SU-DHL-6 (cell line): ENCODE results near the gene AGPAT2.

ENCODE experiments used
- H2AFZ ChIP-seq: fragments of 200-600 bp; sonication (generic); 2 replicates; pipeline ENCODE4 v1.6.1; 2014; ENCODE audit warnings: low read depth, mild to moderate bottlenecking, moderate library complexity, mixed read lengths, antibody characterized with exemption, low read length; ENCODE audit not compliant: severe bottlenecking
- H3F3A ChIP-seq: fragments of 200-600 bp; shearing (Covaris generic); 2 replicates; pipeline ENCODE4 v1.6.0; 2016; ENCODE audit warnings: antibody characterized with exemption, mild to moderate bottlenecking; ENCODE audit not compliant: insufficient read depth
- H3K27ac ChIP-seq: fragments of 200-600 bp; sonication (generic); 2 replicates; pipeline ENCODE4 v1.5.1; 2016; ENCODE audit warnings: low read depth, mild to moderate bottlenecking, low read length, moderate library complexity, mixed read lengths
- H3K27me3 ChIP-seq: fragments of 200-600 bp; sonication (generic), shearing (Covaris generic); 2 replicates; pipeline ENCODE4 v1.6.0; 2014; ENCODE audit warnings: mild to moderate bottlenecking, low read length
- H3K36me3 ChIP-seq: fragments of 200-600 bp; sonication (generic); 2 replicates; pipeline ENCODE4 v1.6.1; 2014; ENCODE audit warnings: mild to moderate bottlenecking, low read length, mixed read lengths
- H3K4me2 ChIP-seq: fragments of 300-600, 200-600 bp; shearing (Covaris generic), sonication (generic); 2 replicates; pipeline ENCODE4 v1.6.0; 2014; ENCODE audit warnings: low read length, low read depth, mild to moderate bottlenecking; ENCODE audit not compliant: poor library complexity, severe bottlenecking
- H3K4me3 ChIP-seq: fragments of 200-600 bp; sonication (generic); 2 replicates; pipeline ENCODE4 v1.5.1; 2014; ENCODE audit warnings: antibody characterized with exemption, low read length, mild to moderate bottlenecking, mixed read lengths; ENCODE audit not compliant: insufficient read depth, poor library complexity, severe bottlenecking
- H3K79me2 ChIP-seq: fragments of 200-600 bp; sonication (generic); 2 replicates; pipeline ENCODE4 v1.6.1; 2014; ENCODE audit warnings: mild to moderate bottlenecking, low read length, moderate library complexity; ENCODE audit not compliant: insufficient read depth
- H3K9ac ChIP-seq: fragments of 200-600 bp; sonication (generic); 2 replicates; pipeline ENCODE4 v1.7.0; 2014; ENCODE audit warnings: mild to moderate bottlenecking, low read length
- H3K9me2 ChIP-seq: fragments of 200-600 bp; sonication (generic); replicated peaks from 2 replicates; pipeline ENCODE4 v1.6.1; 2014; ENCODE audit warnings: low read length; ENCODE audit not compliant: insufficient read depth
- H3K9me3 ChIP-seq: fragments of 200-600 bp; sonication (generic); 2 replicates; pipeline ENCODE4 v1.6.1; 2014; ENCODE audit warnings: low read length, mixed read lengths; ENCODE audit not compliant: insufficient read depth
- H4K20me1 ChIP-seq: fragments of 200-600 bp; sonication (generic); 2 replicates; pipeline ENCODE4 v1.6.1; 2014; ENCODE audit warnings: low read depth, mild to moderate bottlenecking, antibody characterized with exemption, low read length, moderate library complexity, mixed read lengths
- CTCF ChIP-seq: fragments of 200-600 bp; sonication (generic); IDR thresholded peaks from one replicate; pipeline ENCODE4 v1.5.1; 2017; ENCODE audit warnings: antibody characterized with exemption, mild to moderate bottlenecking, low read length, moderate library complexity; ENCODE audit not compliant: insufficient read depth, poor library complexity, severe bottlenecking
- EZH2phosphoT487 ChIP-seq: fragments of 200-600 bp; sonication (generic), shearing (Covaris generic); conservative IDR thresholded peaks from 2 replicates; pipeline ENCODE4 v1.6.1; 2018; ENCODE audit warnings: mild to moderate bottlenecking, antibody characterized with exemption, low read length, moderate library complexity, mixed read lengths

AGPAT2 gene

GRCh38 chr9:136681029-136681428, 6.2 kb downstream of the AGPAT2 start:
- H3K36me3 ChIP-seq, result no peaks in the 10 kb centered on the region
- no peak overlapping the region for H3K4me3 ChIP-seq
- H3K9me2 ChIP-seq, result no peaks in the 10 kb centered on the region
- no peak overlapping the region for H3K9ac ChIP-seq
- no peak overlapping the region for H2AFZ ChIP-seq
- no peaks in the 10 kb centered on the region for H4K20me1 ChIP-seq
- no peaks in the 10 kb centered on the region for H3K79me2 ChIP-seq
- TF ChIP-seq CTCF (no peak), EZH2phosphoT487 (no peak)
- H3K27me3 ChIP-seq, result no peaks in the 10 kb centered on the region
- no peaks in the 10 kb centered on the region for H3K9me3 ChIP-seq
- H3K27ac ChIP-seq, result no peak overlapping the region
- H3F3A ChIP-seq, result no peaks in the 10 kb centered on the region
- H3K4me2 ChIP-seq, result no peak overlapping the region

- H3K79me2 ChIP-seq, result no peaks in the 10 kb centered on the region
- no peak overlapping the region for H3K4me3 ChIP-seq
- H3K4me2 ChIP-seq, result no peak overlapping the region
- H2AFZ ChIP-seq, result no peak overlapping the region
- H3K9ac ChIP-seq, result no peak overlapping the region
- no peaks in the 10 kb centered on the region for H3K9me3 ChIP-seq
- no peaks in the 10 kb centered on the region for H4K20me1 ChIP-seq
- no peak overlapping the region for H3K27ac ChIP-seq
- H3K9me2 ChIP-seq, result no peaks in the 10 kb centered on the region
- no peak for TF ChIP-seq CTCF
- TF ChIP-seq EZH2phosphoT487, result no peak
- H3F3A ChIP-seq, result no peaks in the 10 kb centered on the region
- no peaks in the 10 kb centered on the region for H3K36me3 ChIP-seq
- H3K27me3 ChIP-seq, result no peaks in the 10 kb centered on the region
These were observed 7.8 kb downstream of the AGPAT2 start for GRCh38 chr9:136679431-136679941.

GRCh38 chr9:136678624-136679023, 8.6 kb downstream of the AGPAT2 start:
- Histone ChIP-seq H3K79me2 (no peaks in the 10 kb centered on the region), H2AFZ (no peak overlapping the region), H3K9me3 (no peaks in the 10 kb centered on the region), H4K20me1 (no peaks in the 10 kb centered on the region), H3K4me2 (no peak overlapping the region), H3K27ac (no peak overlapping the region), H3K36me3 (no peaks in the 10 kb centered on the region), H3F3A (no peaks in the 10 kb centered on the region), H3K4me3 (no peak overlapping the region), H3K9ac (no peak overlapping the region), H3K9me2 (no peaks in the 10 kb centered on the region), H3K27me3 (no peaks in the 10 kb centered on the region)
- TF ChIP-seq CTCF (no peak), EZH2phosphoT487 (no peak)
